ENCODE measurements around the gene LTO1. TPM values are rescaled to one million over a fixed set of nuclear protein-coding genes. Genes with fewer than 3 reads are reported as not detected.

Gene LTO1
- total RNA-seq, 4 donors from 2014 or later, result 9.9 to 27.3 (median 20.6) TPM

- TF ChIP-seq, protein P1, sequence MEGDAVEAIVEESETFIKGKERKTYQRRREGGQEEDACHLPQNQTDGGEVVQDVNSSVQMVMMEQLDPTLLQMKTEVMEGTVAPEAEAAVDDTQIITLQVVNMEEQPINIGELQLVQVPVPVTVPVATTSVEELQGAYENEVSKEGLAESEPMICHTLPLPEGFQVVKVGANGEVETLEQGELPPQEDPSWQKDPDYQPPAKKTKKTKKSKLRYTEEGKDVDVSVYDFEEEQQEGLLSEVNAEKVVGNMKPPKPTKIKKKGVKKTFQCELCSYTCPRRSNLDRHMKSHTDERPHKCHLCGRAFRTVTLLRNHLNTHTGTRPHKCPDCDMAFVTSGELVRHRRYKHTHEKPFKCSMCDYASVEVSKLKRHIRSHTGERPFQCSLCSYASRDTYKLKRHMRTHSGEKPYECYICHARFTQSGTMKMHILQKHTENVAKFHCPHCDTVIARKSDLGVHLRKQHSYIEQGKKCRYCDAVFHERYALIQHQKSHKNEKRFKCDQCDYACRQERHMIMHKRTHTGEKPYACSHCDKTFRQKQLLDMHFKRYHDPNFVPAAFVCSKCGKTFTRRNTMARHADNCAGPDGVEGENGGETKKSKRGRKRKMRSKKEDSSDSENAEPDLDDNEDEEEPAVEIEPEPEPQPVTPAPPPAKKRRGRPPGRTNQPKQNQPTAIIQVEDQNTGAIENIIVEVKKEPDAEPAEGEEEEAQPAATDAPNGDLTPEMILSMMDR (IDR thresholded peaks at IDR 0.05), result no peak
- ATAC-seq (ENCODE audit: low FRiP score), result no peak
- no peak for DNase-seq (ENCODE audit: low spot score)
Measured at GRCh38 chr11:69666752-69667536, 8.2 kb downstream of the LTO1 start.

DNA sequence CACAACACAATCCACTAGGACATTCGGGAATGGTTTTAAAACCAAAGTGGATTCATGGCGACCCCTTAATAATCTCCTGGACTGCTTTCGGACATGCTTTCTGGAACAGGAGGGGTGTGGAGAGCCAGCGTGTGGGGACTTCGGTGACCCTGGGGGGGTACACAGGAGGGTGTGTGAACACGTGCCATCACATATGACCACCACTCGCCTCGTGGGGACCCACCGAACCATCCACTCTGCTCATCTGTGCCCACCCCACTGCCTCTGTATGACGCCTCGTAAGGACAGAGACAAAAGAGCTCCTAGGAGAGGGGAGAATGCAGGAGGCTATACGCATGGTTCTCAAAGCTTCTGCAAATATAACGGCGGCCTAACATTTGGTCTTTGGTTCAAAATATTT is 8.9 kb downstream of the LTO1 start:
- TF ChIP-seq, protein P1 (IDR thresholded peaks at IDR 0.05), result no peak
- no peak for DNase-seq (ENCODE audit: low spot score)
- ATAC-seq (ENCODE audit: low FRiP score), result no peak

GRCh38 chr11:69665669-69666068 is 9.5 kb downstream of the LTO1 start:
- ATAC-seq (ENCODE audit: low FRiP score), result no peak
- TF ChIP-seq, protein P1 (IDR thresholded peaks at IDR 0.05), result no peak
- no peak for DNase-seq (ENCODE audit: low spot score)

DNA sequence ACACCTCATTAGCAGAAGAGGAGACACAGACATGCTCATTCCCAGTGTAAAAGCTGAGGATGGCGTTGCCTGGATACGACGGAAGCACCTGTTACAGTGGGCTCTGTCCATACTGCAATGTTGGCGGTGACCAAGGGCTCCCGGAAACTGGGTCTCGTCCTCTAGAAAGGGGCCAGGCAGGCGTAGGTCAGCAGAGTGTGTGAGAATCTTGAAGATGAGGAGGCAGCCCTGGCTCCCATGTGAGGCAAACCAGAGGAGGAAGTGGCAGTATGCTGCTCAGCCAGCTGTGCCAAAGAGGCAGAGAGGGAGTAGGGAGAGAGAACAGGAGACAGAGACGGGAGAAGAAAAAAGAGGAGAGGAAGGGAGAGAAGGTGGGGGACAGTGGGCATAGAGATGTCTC is 10.3 kb downstream of the LTO1 start:
- no peak for DNase-seq (ENCODE audit: low spot score)

DNA sequence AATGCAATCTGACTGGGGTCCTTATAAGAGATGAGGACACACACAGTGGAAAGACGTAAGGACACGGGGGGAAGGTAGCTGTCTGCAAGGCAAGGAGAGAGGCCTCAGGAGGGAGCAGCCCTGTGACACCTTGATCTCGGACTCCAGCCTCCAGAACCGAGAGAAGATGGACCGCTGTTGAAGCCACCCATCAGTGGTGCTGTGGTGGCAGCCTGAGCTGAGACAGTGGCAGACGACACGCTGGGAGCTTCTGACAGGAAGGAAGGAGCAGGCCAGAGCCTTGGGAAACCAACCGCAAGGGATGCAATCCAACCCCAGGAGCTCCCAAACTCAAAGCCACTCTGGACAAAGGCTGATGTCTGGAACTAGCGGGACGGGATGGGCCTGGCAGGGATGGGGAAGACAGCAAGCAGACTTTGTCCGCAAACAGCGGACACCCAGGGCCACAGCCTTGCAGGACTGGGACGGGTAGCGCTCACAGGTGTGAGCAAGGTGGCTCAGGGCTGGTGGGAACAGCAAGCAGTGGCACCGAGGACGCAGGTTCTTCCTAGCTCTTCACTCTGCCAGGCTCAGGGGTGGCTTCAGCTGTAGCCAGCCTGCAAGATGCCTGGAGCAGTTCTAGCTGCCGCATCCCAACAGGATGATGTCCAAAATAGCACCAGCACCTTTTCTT is 10.9 kb downstream of the LTO1 start:
- ATAC-seq (ENCODE audit: low FRiP score) (no peak), DNase-seq (ENCODE audit: low spot score) (no peak)
- TF ChIP-seq, protein P1 (IDR thresholded peaks at IDR 0.05), result no peak

More for the DNA sequence above, 10.3 kb downstream of the LTO1 start:
- TF ChIP-seq, protein P1 (IDR thresholded peaks at IDR 0.05), result no peak
- no peak for ATAC-seq (ENCODE audit: low FRiP score)

- DNase-seq (ENCODE audit: low spot score), result no peak
- TF ChIP-seq, protein P1 (IDR thresholded peaks at IDR 0.05), result no peak
- no peak for ATAC-seq (ENCODE audit: low FRiP score)
Measured at GRCh38 chr11:69663326-69663725, 11.8 kb downstream of the LTO1 start.

Measured in omental fat pad (tissue), 4 donors.